AG04449 (cell line): ENCODE results near the gene DRC3.

Experiments
- CTCF ChIA-PET: fragments of 350-600 bp; formaldehyde crosslinking; extraction: SDS; loops from one replicate; lab custom pipeline; 2021; ENCODE audit warnings: antibody characterized with exemption; lab: Yijun Ruan, JAX
- POLR2A ChIA-PET: fragments of 400-600, 350-600 bp; formaldehyde crosslinking; extraction: SDS; loops from one replicate; lab custom pipeline; 2020; ENCODE audit warnings: antibody characterized with exemption, inconsistent platforms; lab: Yijun Ruan, JAX
- DNase-seq: peaks from one replicate; pipeline ENCODE4 v3.0.0-alpha.2; 2010; ENCODE audit warnings: low read depth, low spot score
- H3K4me3 ChIP-seq: 2 replicates; pipeline ENCODE4 v1.5.1; 2011; ENCODE audit warnings: low read depth, mild to moderate bottlenecking, control low read depth, low read length
- CTCF ChIP-seq: IDR thresholded peaks from one replicate; pipeline ENCODE4 v1.5.1; 2011; ENCODE audit warnings: mild to moderate bottlenecking, moderate library complexity, low read length, control low read depth, inconsistent platforms; ENCODE audit not compliant: insufficient read depth; ENCODE audit errors: missing control alignments

DRC3 gene

GRCh38 chr17:17978481-17979424, 6.1 kb downstream of the DRC3 start:
- no peak for DNase-seq
- POLR2A ChIA-PET: no interaction called here
- CTCF ChIA-PET: no interaction called here

GRCh38 chr17:17979778-17980177, 7.1 kb downstream of the DRC3 start:
- no peak for TF ChIP-seq CTCF
- POLR2A ChIA-PET: no interaction called here
- no peak overlapping the region for H3K4me3 ChIP-seq
- DNase-seq: no peak
- CTCF ChIA-PET: no interaction called here

More at GRCh38 chr17:17978481-17979424, 6.1 kb downstream of the DRC3 start:
- TF ChIP-seq CTCF: no peak
- H3K4me3 ChIP-seq: no peak overlapping the region

- ChIA-PET CTCF (no interaction called here), POLR2A (no interaction called here)
- H3K4me3 ChIP-seq: no peak overlapping the region
- DNase-seq: no peak
- no peak for TF ChIP-seq CTCF
Observed at GRCh38 chr17:17981330-17981729, 8.7 kb downstream of the DRC3 start.

GRCh38 chr17:17982801-17983200, 10.1 kb downstream of the DRC3 start:
- no peak overlapping the region for H3K4me3 ChIP-seq
- no peak for DNase-seq
- ChIA-PET CTCF (interaction anchor here (0.9 to 1.8 kb wide), 4 partner anchors 10 to 52 kb away, joined by 3 to 5 read pairs (median 4); no protein-coding TSS in a partner anchor), POLR2A (no interaction called here)
- TF ChIP-seq CTCF: no peak

- DNase-seq: no peak
- ChIA-PET POLR2A (no interaction called here), CTCF (interaction anchor here (0.9 to 1.8 kb wide), 4 partner anchors 9 to 52 kb away, joined by 3 to 5 read pairs (median 4); no protein-coding TSS in a partner anchor)
- no peak overlapping the region for H3K4me3 ChIP-seq
- TF ChIP-seq CTCF: no peak
Observed at GRCh38 chr17:17983376-17983775, 10.7 kb downstream of the DRC3 start.

- ChIA-PET CTCF (interaction anchor here (1.6 to 1.8 kb wide), 3 partner anchors 9 to 50 kb away, joined by 5 read pairs; no protein-coding TSS in a partner anchor), POLR2A (no interaction called here)
- H3K4me3 ChIP-seq: no peak overlapping the region
- no peak for DNase-seq
- TF ChIP-seq CTCF: no peak
Observed at GRCh38 chr17:17983776-17984175, 11.1 kb downstream of the DRC3 start.
